Activated B cell treated with CpG ODN at 0.5 μM for 24 hours (primary cell): ENCODE data around the gene CSAD. TPM values are rescaled to one million over a fixed set of nuclear protein-coding genes. Genes with fewer than 3 reads are reported as not detected.

Experiments used
- ATAC-seq: fragments of 200-7000 bp; cut with Tn5 transposase; one replicate; pipeline ENCODE4 v1.10.0; 2021; ENCODE audit warnings: low read depth, mild to moderate bottlenecking, moderate library complexity
- CTCF ChIA-PET: fragments of 350-600 bp; sonication (Branson Sonifier 250); formaldehyde crosslinking; loops from one replicate; lab custom pipeline; 2021; ENCODE audit warnings: antibody characterized with exemption; lab: Charles Lee
- POLR2A ChIA-PET: fragments of 350-600 bp; sonication (Branson Sonifier 250); formaldehyde crosslinking; loops from one replicate; lab custom pipeline; 2021; ENCODE audit warnings: antibody characterized with exemption; lab: Charles Lee
- DNase-seq: peaks from one replicate; pipeline ENCODE4 v3.0.0; 2022
- H3K27ac Mint-ChIP-seq: one replicate; pipeline ENCODE4 v1.8.0; 2020; ENCODE audit warnings: mixed read lengths
- H3K27me3 Mint-ChIP-seq: one replicate; pipeline ENCODE4 v1.8.0; 2021; ENCODE audit warnings: mixed read lengths
- H3K36me3 Mint-ChIP-seq: one replicate; pipeline ENCODE4 v1.8.0; 2021; ENCODE audit warnings: low read depth, mixed read lengths
- H3K4me1 Mint-ChIP-seq: one replicate; pipeline ENCODE4 v1.8.0; 2021; ENCODE audit warnings: mixed read lengths
- H3K4me3 Mint-ChIP-seq: one replicate; pipeline ENCODE4 v1.8.0; 2020; ENCODE audit warnings: mild to moderate bottlenecking, mixed read lengths
- H3K9me3 Mint-ChIP-seq: one replicate; pipeline ENCODE4 v1.8.0; 2020; ENCODE audit warnings: mixed read lengths
- intact Hi-C: fragments of 100-400 bp; cut with micrococcal nuclease; formaldehyde crosslinking; loops from one replicate; pipeline ENCODE4 v1.15.1; 2024
- total RNA-seq: library from RNA; stranded (reverse); gene quantifications from 2 replicates; pipeline ENCODE4 v1.2.3, GENCODE V29; 2022
- TF ChIP-seq, protein P1 (sequence below): fragments of 200-600 bp; IDR thresholded peaks from one replicate; pipeline ENCODE4 v1.8.0; 2022; ENCODE audit warnings: antibody characterized with exemption, mild to moderate bottlenecking

CSAD gene
- total RNA-seq, 1 donor from 2014 or later, result 34.6 TPM

DNA sequence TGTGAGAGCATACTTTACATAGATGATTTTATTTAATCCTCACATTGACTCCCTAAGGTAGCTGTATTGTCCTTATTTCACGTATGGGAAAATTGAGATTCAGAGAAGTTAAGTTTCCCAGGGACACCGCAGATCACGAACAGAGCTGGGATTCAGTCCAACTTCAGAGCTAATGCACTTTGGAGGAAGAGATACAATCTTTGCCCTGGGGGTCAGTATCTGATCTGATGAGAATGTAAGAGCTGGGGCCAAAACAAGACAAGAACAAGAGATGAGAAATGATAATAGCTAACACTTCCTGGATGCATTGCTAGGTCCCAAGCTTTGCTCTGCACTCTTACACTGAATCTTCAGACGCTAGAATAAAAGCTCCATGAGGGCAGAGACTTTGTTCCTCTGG lies 6.0 kb upstream of the CSAD start:
- ChIA-PET CTCF (interaction anchor here (1.0 to 6.1 kb wide), 6 partner anchors 11 to 102 kb away, joined by 3 to 43 read pairs (median 5); no protein-coding TSS in a partner anchor), POLR2A (interaction anchor here (0.5 to 3.7 kb wide), 2 partner anchors 12 to 263 kb away, joined by 4 to 25 read pairs; no protein-coding TSS in a partner anchor)
- Mint-ChIP-seq H3K9me3 (no peaks in the 10 kb centered on the region), H3K4me3 (no peak overlapping the region), H3K36me3 (peaks cover 85% of the 10 kb centered on the region), H3K27ac (no peak overlapping the region), H3K27me3 (no peaks in the 10 kb centered on the region), H3K4me1 (peaks cover 37% of the 10 kb centered on the region)
- no peak for DNase-seq
- no peak for ATAC-seq
- TF ChIP-seq, protein P1, sequence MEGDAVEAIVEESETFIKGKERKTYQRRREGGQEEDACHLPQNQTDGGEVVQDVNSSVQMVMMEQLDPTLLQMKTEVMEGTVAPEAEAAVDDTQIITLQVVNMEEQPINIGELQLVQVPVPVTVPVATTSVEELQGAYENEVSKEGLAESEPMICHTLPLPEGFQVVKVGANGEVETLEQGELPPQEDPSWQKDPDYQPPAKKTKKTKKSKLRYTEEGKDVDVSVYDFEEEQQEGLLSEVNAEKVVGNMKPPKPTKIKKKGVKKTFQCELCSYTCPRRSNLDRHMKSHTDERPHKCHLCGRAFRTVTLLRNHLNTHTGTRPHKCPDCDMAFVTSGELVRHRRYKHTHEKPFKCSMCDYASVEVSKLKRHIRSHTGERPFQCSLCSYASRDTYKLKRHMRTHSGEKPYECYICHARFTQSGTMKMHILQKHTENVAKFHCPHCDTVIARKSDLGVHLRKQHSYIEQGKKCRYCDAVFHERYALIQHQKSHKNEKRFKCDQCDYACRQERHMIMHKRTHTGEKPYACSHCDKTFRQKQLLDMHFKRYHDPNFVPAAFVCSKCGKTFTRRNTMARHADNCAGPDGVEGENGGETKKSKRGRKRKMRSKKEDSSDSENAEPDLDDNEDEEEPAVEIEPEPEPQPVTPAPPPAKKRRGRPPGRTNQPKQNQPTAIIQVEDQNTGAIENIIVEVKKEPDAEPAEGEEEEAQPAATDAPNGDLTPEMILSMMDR, result no peak
- intact Hi-C loops, result no loop called here

DNA sequence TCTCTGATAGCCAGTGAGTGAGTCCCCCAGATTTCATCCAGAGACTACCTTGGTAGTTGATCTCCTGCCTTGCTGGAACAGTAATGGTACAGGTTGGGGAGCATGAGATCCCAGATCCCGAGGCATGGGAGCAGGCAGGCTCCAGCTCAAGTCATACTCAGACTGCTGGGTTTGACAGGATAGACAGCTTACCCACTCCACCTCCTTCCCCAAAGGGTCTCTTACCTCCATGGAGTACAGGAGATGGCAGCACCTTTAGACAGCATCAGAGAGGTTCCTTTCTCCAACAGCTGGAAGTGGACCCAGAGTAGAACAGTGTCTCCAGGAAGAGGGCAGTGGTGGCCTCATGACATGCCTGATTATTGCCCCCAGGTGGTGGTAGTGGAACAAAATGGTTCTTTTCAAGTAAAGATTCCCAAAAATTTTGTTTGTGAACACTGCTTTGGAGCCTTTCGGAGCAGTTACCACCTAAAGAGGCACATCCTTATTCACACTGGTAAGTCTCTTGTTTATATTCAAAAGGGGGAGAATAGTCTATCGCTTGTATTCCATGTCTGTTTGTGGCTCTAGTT lies 4.9 kb upstream of the CSAD start:
- no peak for DNase-seq
- intact Hi-C loops, result no loop called here
- no peak for ATAC-seq
- Mint-ChIP-seq H3K36me3 (peaks cover 79% of the 10 kb centered on the region), H3K9me3 (no peaks in the 10 kb centered on the region), H3K4me1 (peaks cover 45% of the 10 kb centered on the region), H3K4me3 (no peak overlapping the region), H3K27ac (no peak overlapping the region), H3K27me3 (no peaks in the 10 kb centered on the region)
- POLR2A ChIA-PET, result interaction anchor here (1.0 to 3.7 kb wide), 2 partner anchors 13 to 114 kb away, joined by 3 to 25 read pairs; no protein-coding TSS in a partner anchor
- TF ChIP-seq, protein P1, result no peak
- CTCF ChIA-PET, result interaction anchor here (0.8 kb wide), 1 partner anchor 26 kb away, joined by 3 read pairs; no protein-coding TSS in a partner anchor

DNA sequence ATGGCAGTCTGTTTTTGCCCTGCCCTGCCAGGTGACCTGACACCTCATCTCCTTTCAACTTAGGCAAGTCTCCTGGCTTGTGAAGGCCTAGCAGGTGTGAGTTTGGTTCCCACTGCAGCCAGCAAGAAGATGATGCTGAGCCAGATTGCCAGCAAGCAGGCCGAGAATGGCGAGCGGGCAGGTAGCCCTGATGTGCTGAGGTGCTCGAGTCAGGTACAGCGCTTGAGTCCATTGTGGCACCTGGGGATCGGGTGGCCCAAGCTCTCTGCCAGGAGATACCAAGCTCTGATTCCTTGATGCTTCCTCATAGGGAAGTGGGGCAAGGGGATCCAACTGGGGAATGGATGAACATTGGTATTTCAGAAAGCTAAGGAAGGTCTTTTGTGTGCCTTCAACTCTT lies 4.1 kb upstream of the CSAD start:
- ChIA-PET CTCF (no interaction called here), POLR2A (interaction anchor here (1.0 to 3.7 kb wide), 2 partner anchors 14 to 114 kb away, joined by 3 to 25 read pairs; no protein-coding TSS in a partner anchor)
- DNase-seq (no peak), ATAC-seq (no peak)
- TF ChIP-seq, protein P1, result no peak
- H3K27me3 Mint-ChIP-seq, result no peaks in the 10 kb centered on the region
- no peaks in the 10 kb centered on the region for H3K9me3 Mint-ChIP-seq
- H3K4me1 Mint-ChIP-seq, result peaks cover 47% of the 10 kb centered on the region
- H3K27ac Mint-ChIP-seq, result no peak overlapping the region
- intact Hi-C loops, result loop anchor here (5.0 kb wide), 1 partner anchor 133 kb away; the partner anchor contains the start of gene TNS2
- no peak overlapping the region for H3K4me3 Mint-ChIP-seq
- peaks cover 80% of the 10 kb centered on the region for H3K36me3 Mint-ChIP-seq

DNA sequence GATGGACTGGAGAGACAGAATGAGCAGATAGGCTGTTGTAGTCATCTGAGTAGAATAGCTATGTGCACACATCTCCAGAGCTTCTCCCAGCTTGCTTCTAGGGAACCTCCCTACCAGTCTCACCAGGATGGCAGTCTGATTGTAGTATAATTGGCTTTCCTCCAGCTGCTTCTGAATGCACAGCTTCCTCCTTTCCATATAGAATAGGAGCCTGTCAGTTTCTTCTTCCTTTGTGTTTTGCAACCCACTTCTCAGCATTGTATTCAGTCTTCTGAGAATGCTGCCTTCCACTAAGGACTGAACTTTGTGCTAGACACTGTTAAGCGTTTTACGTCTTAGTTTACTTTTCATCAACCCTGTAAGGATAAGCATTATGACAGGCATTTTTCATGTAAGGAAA lies 2.2 kb upstream of the CSAD start:
- POLR2A ChIA-PET, result interaction anchor here (3.3 to 4.0 kb wide), 4 partner anchors 17 to 85 kb away, joined by 33 to 66 read pairs (median 50); partner anchors contain the start of genes ESPL1 and ITGB7
- peaks cover 68% of the 10 kb centered on the region for H3K36me3 Mint-ChIP-seq
- intact Hi-C loops, result loop anchor here (5.0 kb wide), 1 partner anchor 131 kb away; the partner anchor contains the start of gene TNS2
- ATAC-seq (no peak), DNase-seq (no peak)
- CTCF ChIA-PET, result interaction anchor here (1.3 to 3.0 kb wide), 3 partner anchors 12 to 31 kb away, joined by 4 to 16 read pairs (median 4); no protein-coding TSS in a partner anchor
- peak overlapping the region; percentile 5 for H3K4me3 Mint-ChIP-seq
- H3K4me1 Mint-ChIP-seq, result peaks cover 56% of the 10 kb centered on the region
- H3K27me3 Mint-ChIP-seq, result no peaks in the 10 kb centered on the region
- TF ChIP-seq, protein P1, result no peak
- no peak overlapping the region for H3K27ac Mint-ChIP-seq
- H3K9me3 Mint-ChIP-seq, result no peaks in the 10 kb centered on the region

DNA sequence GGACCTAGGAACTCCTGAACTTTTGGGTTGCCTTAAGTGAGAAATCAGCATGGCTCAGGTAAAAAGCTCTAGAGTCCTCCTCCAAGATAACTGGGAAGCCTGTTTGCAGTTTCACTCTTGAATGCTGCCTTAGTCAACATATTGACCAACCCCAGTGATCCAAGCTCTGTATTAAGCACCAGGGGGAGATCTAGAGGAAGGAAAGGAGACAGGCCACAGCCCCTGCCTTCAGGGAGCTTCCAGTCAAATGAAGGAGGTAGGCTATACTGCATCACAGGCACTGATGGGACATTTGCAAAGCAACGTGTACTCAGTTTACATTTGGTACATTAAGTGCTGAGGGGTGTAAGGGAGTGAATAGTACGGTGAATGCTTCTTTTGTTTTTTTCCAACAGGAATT lies 1.2 kb upstream of the CSAD start:
- POLR2A ChIA-PET, result interaction anchor here (0.9 to 4.0 kb wide), 7 partner anchors 18 to 319 kb away, joined by 3 to 66 read pairs (median 33); partner anchors contain the start of genes ESPL1, ITGB7, PFDN5 and SPRYD3
- TF ChIP-seq, protein P1, result no peak
- intact Hi-C loops, result loop anchor here (2.0 to 5.0 kb wide), 3 partner anchors 75 to 271 kb away; partner anchors contain the start of genes PCBP2 and TNS2
- peak overlapping the region; percentile 0 for H3K27ac Mint-ChIP-seq
- peaks cover 54% of the 10 kb centered on the region for H3K4me1 Mint-ChIP-seq
- ATAC-seq (no peak), DNase-seq (no peak)
- H3K36me3 Mint-ChIP-seq, result peaks cover 58% of the 10 kb centered on the region
- H3K27me3 Mint-ChIP-seq, result no peaks in the 10 kb centered on the region
- H3K9me3 Mint-ChIP-seq, result no peaks in the 10 kb centered on the region
- H3K4me3 Mint-ChIP-seq, result peak overlapping the region; percentile 93
- CTCF ChIA-PET, result interaction anchor here (0.6 to 3.0 kb wide), 5 partner anchors 8 to 33 kb away, joined by 3 to 16 read pairs (median 4); no protein-coding TSS in a partner anchor
